ENCODE measurements around the gene CYP26B1.

The CYP26B1 gene

GRCh38 chr2:72147303-72147971 lies at the start of gene CYP26B1:
TSS of gene CYP26B1 (minus strand) at chr2:72147862. CDS start at chr2:72147834, 28 bp downstream.
- no peak for DNase-seq (ENCODE audit: low read depth in 2 of 2)

DNA sequence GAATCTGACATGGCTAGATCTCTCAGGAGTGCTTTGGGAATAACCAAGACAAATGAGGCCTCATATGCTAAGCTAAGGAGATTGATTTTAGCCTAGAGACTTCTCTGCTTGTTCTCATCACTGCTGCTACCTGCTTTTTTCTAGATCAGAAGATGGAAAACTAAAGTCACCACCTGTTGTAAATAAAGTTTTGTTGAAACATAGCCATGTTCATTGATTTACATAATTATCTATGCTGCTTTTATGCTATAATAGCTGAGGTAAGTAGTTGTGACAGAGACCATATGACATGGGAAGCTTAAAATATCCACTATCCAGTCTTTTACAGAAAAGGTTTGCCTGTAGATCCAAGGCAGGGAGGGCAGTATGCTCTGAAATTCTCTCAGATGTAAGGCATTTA lies 46.1 kb upstream of the CYP26B1 start:
- DNase-seq (ENCODE audit: low read depth in 2 of 2): no peak

DNA sequence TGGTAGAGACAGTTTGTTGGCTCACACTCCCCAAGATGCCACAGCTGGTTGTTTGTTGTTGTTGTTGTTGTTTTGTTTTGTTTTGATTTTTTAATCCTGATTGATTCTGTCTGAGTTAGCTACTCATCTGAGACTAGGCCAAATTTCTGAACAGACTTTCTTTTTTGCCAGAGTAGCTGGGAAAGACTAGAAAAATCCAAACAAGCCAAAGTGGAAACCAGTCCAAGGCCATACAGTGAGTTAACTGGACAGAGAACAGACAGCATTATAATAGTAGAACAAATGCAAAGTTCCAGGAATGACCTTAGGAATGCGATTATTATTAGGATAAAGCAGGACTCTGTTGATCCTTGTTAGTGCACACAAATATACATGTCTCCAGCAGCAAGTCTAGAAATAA lies 43.8 kb upstream of the CYP26B1 start:
- DNase-seq (ENCODE audit: low read depth in 2 of 2): no peak

GRCh38 chr2:72185206-72185605 lies 37.5 kb upstream of the CYP26B1 start:
- no peak for DNase-seq (ENCODE audit: low read depth in 2 of 2)

- no peak for DNase-seq (ENCODE audit: low read depth in 2 of 2)
Measured at GRCh38 chr2:72183466-72183865, 35.8 kb upstream of the CYP26B1 start.

- DNase-seq (ENCODE audit: low read depth in 2 of 2): no peak
Measured at GRCh38 chr2:72183016-72183415, 35.4 kb upstream of the CYP26B1 start.

DNA sequence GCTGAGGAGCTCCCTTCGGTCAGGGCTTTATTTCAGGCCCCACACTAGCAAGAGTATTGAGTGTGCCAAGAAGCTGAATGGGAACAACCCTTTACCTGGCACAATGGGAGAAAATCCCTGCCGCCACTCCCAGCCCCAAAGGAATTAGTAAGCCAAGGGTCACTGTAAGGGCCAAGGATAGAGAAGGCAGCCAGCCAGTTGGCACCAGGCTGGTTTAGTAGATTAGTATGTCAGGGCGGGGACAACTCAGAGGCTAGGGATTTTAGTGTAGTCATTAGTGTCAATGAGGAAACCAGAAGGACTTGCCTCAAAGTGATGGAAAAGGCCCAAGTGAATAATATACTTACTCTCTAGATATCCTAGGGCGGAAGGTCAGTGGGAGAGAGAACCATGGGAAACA lies 34.9 kb upstream of the CYP26B1 start:
- no peak for DNase-seq (ENCODE audit: low read depth in 2 of 2)

- no peak for DNase-seq (ENCODE audit: low read depth in 2 of 2)
Measured at GRCh38 chr2:72181616-72182015, 34.0 kb upstream of the CYP26B1 start.

- DNase-seq (ENCODE audit: low read depth in 2 of 2): no peak
Measured at GRCh38 chr2:72180351-72180750, 32.7 kb upstream of the CYP26B1 start.

- DNase-seq (ENCODE audit: low read depth in 2 of 2): no peak
Measured at GRCh38 chr2:72178551-72178950, 30.9 kb upstream of the CYP26B1 start.

DNA sequence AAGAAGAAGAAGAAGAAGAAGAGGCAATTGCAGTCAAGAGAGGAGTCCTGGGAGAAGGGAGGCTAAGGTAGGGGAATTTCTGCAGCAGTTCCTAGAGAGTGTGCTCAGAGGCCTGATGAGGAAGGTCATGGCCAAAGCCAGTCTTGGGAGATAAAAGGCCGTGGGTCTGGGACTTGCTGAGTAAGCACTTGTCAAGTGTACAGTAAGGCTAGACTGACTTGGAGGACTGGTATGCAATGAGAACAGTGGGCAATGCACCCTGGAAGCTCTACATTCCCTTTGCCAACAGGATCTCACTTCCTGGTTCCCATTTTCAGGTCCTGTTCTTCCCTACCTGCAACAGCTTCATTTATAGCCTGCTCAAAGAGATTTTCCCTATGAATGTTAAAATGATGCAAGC lies 28.6 kb upstream of the CYP26B1 start:
- no peak for DNase-seq (ENCODE audit: low read depth in 2 of 2)

- no peak for DNase-seq (ENCODE audit: low read depth in 2 of 2)
Measured at GRCh38 chr2:72175636-72176035, 28.0 kb upstream of the CYP26B1 start.

GRCh38 chr2:72173640-72174321 lies 26.1 kb upstream of the CYP26B1 start:
- DNase-seq (ENCODE audit: low read depth in 2 of 2): no peak

DNA sequence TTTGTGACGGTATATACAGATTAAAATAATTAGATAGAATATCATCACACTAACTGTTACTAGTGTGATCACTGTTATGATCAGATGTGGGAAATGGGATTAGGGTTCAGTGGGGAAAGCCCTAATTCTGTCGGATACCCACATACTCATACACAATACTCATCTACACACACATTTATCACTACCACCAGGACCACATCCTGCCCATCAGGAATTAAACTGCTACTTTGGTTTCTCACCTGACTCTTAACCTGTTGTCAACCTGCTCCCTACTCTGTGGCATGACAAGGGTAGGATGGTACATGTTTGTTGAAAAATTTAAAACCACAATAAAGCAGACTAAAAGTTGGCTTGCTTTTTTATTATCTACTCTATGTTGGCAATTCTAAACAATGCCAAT lies 24.8 kb upstream of the CYP26B1 start:
- no peak for DNase-seq (ENCODE audit: low read depth in 2 of 2)

DNA sequence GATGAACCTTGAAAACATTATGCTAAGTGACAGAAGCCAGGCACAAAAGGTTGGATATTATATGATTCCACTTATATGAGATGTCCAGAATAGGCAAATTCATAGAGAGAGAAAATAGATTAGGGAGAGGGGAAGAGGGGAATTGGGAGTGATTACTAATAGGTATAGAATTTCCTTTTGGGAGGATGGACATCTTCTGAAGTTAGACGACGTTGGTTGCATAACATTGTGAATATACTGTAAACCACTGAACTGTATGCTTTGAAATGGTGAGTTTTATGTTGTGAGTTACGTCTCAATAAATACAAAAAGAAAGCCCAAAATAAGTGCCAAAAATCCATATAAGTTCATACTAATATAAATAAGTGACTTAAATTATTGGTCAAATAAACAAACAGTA lies 18.6 kb upstream of the CYP26B1 start:
- no peak for DNase-seq (ENCODE audit: low read depth in 2 of 2)

GRCh38 chr2:72165792-72166191 lies 18.1 kb upstream of the CYP26B1 start:
- no peak for DNase-seq (ENCODE audit: low read depth in 2 of 2)

- no peak for DNase-seq (ENCODE audit: low read depth in 2 of 2)
Measured at GRCh38 chr2:72162574-72162973, 14.9 kb upstream of the CYP26B1 start.

- DNase-seq (ENCODE audit: low read depth in 2 of 2): no peak
Measured at GRCh38 chr2:72159211-72159993, 11.7 kb upstream of the CYP26B1 start.

DNA sequence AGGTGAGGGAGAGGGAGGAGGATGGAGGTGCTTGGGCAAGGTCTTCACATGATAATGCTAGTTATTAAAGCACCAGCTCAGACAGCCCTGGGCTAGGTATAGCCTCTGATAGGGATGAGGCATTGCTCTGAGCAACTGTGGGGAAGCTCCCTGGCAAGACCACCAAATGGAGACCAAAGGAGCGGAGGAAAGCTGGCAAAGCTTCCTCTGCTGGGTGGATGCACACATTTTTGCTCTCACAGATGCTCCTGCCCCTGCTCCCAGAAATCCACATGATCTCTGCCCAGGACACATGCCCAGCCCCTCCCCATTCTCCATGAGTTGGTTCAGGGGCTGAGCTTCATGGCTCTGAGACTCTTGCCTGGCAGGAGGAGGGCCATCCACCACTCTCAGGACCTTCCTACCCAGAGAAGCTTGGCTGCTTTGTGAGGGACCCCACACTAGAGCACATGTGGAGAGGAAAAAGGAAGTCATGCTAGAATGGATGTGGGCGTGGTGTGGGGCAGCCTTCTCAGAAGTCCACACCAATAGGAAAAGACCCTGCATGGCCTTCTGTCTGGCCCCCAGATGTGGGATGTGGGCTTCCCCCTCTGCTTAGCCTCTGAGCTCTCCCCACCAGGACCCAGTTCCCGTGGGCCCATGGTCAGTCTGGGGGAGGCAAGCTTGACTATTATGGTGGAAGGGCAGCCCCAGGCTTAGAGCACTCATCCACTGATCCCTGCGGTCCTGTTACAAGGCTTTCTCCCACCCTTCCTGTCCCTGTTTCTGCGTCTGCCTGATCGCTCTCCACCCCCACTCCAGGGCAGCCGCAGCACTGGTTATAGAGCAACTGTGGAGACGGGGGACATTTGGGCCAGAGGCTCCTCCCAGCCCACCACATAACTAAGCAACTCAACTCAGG lies 10.5 kb upstream of the CYP26B1 start:
- no peak for DNase-seq (ENCODE audit: low read depth in 2 of 2)

- no peak for DNase-seq (ENCODE audit: low read depth in 2 of 2)
Measured at GRCh38 chr2:72156872-72157271, 9.2 kb upstream of the CYP26B1 start.

DNA sequence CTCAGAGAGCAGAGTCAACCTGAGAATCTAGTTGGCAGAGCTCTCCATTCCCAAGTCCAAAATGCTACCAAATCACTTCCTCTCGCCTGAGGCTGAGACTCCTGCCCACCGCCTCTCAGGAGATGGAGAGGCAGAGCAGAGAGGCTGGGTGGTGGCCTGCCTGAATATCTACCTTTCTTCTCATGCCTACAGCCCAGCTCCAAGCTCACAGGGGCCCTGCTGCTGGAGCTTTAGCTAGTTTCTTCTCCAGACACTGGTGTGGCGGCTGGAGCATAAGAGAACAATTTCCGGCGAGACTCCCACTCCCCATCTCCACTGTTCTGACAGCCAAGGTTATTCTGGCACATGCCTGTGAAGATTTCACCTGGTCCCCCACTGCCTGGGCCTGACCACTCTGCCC lies 8.1 kb upstream of the CYP26B1 start:
- no peak for DNase-seq (ENCODE audit: low read depth in 2 of 2)

GRCh38 chr2:72155151-72155550 lies 7.5 kb upstream of the CYP26B1 start:
- DNase-seq (ENCODE audit: low read depth in 2 of 2): no peak
